ENCODE measurements around the gene JPH4. TPM values are rescaled to one million over a fixed set of nuclear protein-coding genes. Genes with fewer than 3 reads are reported as not detected.

The JPH4 gene
- total RNA-seq, 1 donor from 2014 or later, result 5.1 TPM

DNA sequence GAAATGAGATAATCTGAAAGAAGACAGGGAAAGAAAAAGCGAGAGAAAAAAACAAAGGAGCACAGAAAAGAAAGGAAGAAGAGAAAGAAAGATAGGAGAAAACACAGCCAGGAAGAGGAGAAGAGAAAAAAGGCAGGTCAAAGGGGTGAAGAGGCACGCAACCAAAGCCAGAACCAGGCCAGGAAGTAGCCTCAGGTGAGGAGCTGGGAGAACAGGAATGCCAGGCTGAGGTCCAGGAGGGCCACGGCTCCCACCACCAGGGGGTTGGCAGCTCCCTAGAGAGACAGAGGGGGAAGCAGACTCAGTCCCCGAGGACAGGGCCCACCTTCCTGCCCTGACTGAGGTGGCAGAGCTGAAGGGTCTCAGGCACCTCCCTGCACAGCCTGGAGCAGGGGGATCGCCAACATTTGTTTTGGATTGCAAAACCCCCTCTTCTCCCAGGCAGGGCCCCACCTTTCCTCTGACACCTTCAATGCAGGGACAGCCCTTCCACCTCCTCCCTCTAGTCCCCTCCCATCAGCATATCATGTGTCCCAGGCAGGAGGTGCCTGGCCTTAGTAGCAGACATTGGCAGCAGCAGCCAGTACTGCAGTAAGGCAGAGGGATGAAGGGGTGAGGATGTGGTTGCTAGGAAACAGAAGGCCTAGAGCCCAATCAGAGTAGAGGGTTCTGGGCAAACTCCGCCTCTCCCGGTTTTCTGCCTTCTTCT is 9.0 kb downstream of the JPH4 start:
- no peak overlapping the region for H3K27ac ChIP-seq
- no peak for DNase-seq
- H3K36me3 ChIP-seq, result peaks cover 15% of the 10 kb centered on the region
- H3K4me3 ChIP-seq, result no peak overlapping the region
- ATAC-seq, result no peak
- TF ChIP-seq, protein P1, sequence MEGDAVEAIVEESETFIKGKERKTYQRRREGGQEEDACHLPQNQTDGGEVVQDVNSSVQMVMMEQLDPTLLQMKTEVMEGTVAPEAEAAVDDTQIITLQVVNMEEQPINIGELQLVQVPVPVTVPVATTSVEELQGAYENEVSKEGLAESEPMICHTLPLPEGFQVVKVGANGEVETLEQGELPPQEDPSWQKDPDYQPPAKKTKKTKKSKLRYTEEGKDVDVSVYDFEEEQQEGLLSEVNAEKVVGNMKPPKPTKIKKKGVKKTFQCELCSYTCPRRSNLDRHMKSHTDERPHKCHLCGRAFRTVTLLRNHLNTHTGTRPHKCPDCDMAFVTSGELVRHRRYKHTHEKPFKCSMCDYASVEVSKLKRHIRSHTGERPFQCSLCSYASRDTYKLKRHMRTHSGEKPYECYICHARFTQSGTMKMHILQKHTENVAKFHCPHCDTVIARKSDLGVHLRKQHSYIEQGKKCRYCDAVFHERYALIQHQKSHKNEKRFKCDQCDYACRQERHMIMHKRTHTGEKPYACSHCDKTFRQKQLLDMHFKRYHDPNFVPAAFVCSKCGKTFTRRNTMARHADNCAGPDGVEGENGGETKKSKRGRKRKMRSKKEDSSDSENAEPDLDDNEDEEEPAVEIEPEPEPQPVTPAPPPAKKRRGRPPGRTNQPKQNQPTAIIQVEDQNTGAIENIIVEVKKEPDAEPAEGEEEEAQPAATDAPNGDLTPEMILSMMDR (IDR thresholded peaks at IDR 0.05), result no peak
- H3K4me1 ChIP-seq, result peaks cover 28% of the 10 kb centered on the region
- intact Hi-C loops (cut with DNase I), result loop anchor here (10.0 kb wide), 1 partner anchor 95 kb away; no protein-coding TSS in a partner anchor
- H3K27me3 ChIP-seq (ENCODE audit: low read depth), result peaks cover 3% of the 10 kb centered on the region
- no peaks in the 10 kb centered on the region for H3K9me3 ChIP-seq

DNA sequence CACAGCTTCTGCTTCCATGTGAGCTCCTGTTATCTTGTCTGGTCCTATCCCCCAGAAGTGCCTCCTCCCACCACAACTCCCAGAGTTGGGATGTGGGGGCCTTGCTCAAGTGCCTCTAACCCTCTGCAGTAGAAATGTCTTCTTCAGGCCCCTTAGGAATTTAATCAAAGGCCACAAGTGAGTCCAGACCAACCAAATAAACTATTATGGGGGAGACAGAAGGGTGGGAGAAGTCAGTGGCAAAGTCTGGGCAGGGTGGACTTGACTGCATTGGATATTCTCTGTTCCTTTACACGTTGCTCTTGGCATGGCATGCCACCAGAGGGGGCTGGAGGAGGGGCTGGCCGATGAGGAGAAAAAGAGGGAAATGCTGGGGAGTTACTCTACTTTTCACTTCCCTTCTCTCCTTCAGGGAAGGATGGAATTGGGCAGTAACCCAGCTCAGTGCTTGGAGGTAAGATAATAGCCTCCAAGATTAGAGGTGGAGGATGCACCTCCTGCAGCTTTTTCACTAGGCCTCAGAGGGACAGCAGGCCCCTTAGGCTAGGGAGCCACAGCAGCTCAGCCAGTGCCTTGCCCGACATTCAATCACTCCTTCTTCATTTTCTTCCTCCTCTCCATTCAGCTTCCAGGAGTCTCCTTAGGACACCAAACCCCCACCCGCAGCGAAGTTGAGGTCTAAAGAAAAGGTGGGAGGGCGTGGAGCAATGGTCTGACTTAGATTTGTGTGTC is 9.8 kb downstream of the JPH4 start:
- TF ChIP-seq, protein P1 (IDR thresholded peaks at IDR 0.05), result peak; percentile 29
- H3K9me3 ChIP-seq, result no peaks in the 10 kb centered on the region
- H3K27ac ChIP-seq, result no peak overlapping the region
- peaks cover 28% of the 10 kb centered on the region for H3K4me1 ChIP-seq
- no peak for DNase-seq
- no peaks in the 10 kb centered on the region for H3K27me3 ChIP-seq (ENCODE audit: low read depth)
- H3K4me3 ChIP-seq, result no peak overlapping the region
- intact Hi-C loops (cut with DNase I), result loop anchor here (10.0 kb wide), 1 partner anchor 94 kb away; no protein-coding TSS in a partner anchor
- no peak for ATAC-seq
- H3K36me3 ChIP-seq, result peaks cover 23% of the 10 kb centered on the region

DNA sequence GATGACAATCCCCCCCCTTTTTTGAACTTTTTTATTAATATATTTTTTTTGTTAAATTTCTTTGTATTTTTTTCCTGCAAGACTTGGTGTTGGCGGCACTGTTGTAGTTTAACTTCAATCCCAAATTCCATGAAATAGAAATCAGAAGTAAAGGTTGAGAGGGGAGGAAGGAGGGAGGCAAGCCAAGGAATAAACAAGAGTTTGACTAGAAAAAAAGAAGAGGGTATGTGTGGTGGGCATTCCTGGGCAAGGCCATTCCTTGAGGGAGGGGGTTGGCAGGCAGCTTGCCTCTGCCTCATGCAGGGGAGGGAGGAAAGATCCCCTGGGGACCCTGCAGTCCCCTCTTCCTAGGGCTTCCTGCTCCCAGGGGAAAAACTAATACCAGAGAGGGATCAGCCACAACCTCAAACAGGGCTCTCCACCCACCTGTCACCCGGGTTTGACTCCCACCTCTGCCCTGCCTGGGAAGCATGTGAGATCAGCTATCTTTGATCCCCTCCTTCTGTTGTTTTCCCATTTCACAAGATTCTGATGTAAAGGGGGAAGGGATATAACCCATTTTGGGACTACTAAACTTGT is 10.5 kb downstream of the JPH4 start:
- ATAC-seq (no peak), DNase-seq (no peak)
- peak overlapping the region; percentile 76 for H3K27ac ChIP-seq

DNA sequence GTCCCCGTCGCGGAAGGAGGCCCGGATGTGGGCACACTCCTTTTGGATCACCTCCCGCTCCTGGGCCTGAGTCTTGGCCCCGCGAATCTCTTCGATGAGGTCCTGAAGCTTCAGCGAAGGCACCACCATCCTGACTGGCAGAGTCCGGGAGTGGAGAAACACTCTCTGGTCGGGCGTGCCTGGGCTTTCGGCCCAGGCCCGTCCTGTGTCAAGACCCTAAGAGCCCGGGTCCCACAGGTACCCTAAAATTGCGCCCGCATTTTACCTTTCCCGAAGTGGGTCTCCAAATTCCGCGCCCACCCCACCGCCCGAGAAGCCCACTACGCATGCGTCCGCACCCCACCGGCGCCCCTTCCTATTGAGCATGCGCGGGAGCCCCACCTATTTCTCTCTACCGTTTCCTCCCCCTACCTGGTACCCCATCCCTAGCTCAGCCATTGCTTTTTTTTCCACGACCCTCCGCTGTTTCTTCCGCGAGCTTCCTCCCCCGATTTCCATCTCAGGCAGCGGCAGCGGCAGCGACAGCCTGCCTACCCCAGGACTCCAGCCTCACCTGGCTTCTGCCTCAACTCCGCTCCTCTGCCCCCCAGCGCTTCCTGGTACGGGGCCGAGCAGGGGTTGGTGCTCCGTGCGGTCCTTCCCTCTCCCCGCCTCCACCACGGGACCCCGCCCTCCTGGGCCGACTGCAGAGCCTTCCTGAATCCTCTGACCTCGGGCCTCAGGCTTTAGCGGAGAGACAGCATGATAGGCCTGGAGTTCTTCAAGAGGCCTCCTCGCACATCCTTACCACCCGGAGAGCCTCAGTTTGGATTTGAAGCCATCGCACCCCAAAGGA is 11.2 kb downstream of the JPH4 start, which contains the start of gene AP1G2:
Gene AP1G2, minus strand, starts transcription at position 606 of the 835 bp plus-strand sequence. Its CDS starts 477 bp downstream, at position 129.
- intact Hi-C loops (cut with DNase I), result loop anchor here (10.0 kb wide), 1 partner anchor 93 kb away; no protein-coding TSS in a partner anchor
- peaks cover 28% of the 10 kb centered on the region for H3K4me1 ChIP-seq
- peak; percentile 92 to 96 for ATAC-seq
- H3K9me3 ChIP-seq, result no peaks in the 10 kb centered on the region
- H3K27me3 ChIP-seq (ENCODE audit: low read depth), result no peaks in the 10 kb centered on the region
- H3K4me3 ChIP-seq, result peak within 1 kb of the TSS; percentile 79
- DNase-seq, result peak; percentile 94
- TF ChIP-seq, protein P1 (IDR thresholded peaks at IDR 0.05), result no peak
- peaks cover 32% of the 10 kb centered on the region for H3K36me3 ChIP-seq
- H3K27ac ChIP-seq, result peak within 1 kb of the TSS; percentile 76

More for the DNA sequence above, 10.5 kb downstream of the JPH4 start:
- peaks cover 28% of the 10 kb centered on the region for H3K4me1 ChIP-seq
- TF ChIP-seq, protein P1 (IDR thresholded peaks at IDR 0.05), result no peak
- peak overlapping the region; percentile 79 for H3K4me3 ChIP-seq
- no peaks in the 10 kb centered on the region for H3K9me3 ChIP-seq
- peaks cover 30% of the 10 kb centered on the region for H3K36me3 ChIP-seq
- intact Hi-C loops (cut with DNase I), result loop anchor here (10.0 kb wide), 1 partner anchor 93 kb away; no protein-coding TSS in a partner anchor
- H3K27me3 ChIP-seq (ENCODE audit: low read depth), result no peaks in the 10 kb centered on the region
